Hepatocyte (in vitro differentiated cells): ENCODE measurements around the gene GARIN3. TPM values are rescaled to one million over a fixed set of nuclear protein-coding genes. Genes with fewer than 3 reads are reported as not detected.

Experiments used
- DNase-seq: peaks from one replicate; pipeline ENCODE4 v3.0.0-alpha.2; 2016; ENCODE audit warnings: low spot score
- H2AFZ ChIP-seq: fragments of 200-600 bp; sonication (generic); 2 replicates; pipeline ENCODE4 v1.6.0; 2016; ENCODE audit warnings: antibody characterized with exemption, mild to moderate bottlenecking
- H3K27ac ChIP-seq: fragments of 200-600 bp; sonication (generic); 2 replicates; pipeline ENCODE4 v1.5.1; 2016; ENCODE audit warnings: mild to moderate bottlenecking
- H3K27me3 ChIP-seq: fragments of 200-600 bp; sonication (generic); 2 replicates; pipeline ENCODE4 v1.6.1; 2016
- H3K36me3 ChIP-seq: fragments of 200-600 bp; sonication (generic); replicated peaks from 2 replicates; pipeline ENCODE4 v1.5.1; 2016; ENCODE audit warnings: low read depth; ENCODE audit not compliant: insufficient read depth
- H3K4me1 ChIP-seq: fragments of 200-600 bp; sonication (generic); 2 replicates; pipeline ENCODE4 v1.5.1; 2016; ENCODE audit warnings: mild to moderate bottlenecking, moderate library complexity; ENCODE audit not compliant: insufficient read depth
- H3K4me2 ChIP-seq: fragments of 200-600 bp; sonication (generic); 2 replicates; pipeline ENCODE4 v1.6.0; 2016
- H3K4me3 ChIP-seq: fragments of 200-600 bp; sonication (generic); 2 replicates; pipeline ENCODE4 v1.5.1; 2016; ENCODE audit warnings: mild to moderate bottlenecking
- H3K79me2 ChIP-seq: fragments of 200-600 bp; sonication (generic); 2 replicates; pipeline ENCODE4 v1.6.0; 2017; ENCODE audit warnings: mild to moderate bottlenecking
- H3K9me2 ChIP-seq: fragments of 200-600 bp; sonication (generic); replicated peaks from 2 replicates; pipeline ENCODE4 v1.6.0; 2017; ENCODE audit warnings: mild to moderate bottlenecking; ENCODE audit not compliant: insufficient read depth
- H3K9me3 ChIP-seq: fragments of 200-600 bp; sonication (generic); 2 replicates; pipeline ENCODE4 v1.5.1; 2016; ENCODE audit warnings: low read depth, mild to moderate bottlenecking
- H4K20me1 ChIP-seq: fragments of 200-600 bp; sonication (generic); 2 replicates; pipeline ENCODE4 v1.6.0; 2016; ENCODE audit warnings: mild to moderate bottlenecking; ENCODE audit not compliant: insufficient read depth, poor library complexity, severe bottlenecking
- CTCF ChIP-seq: fragments of 200-600 bp; sonication (generic); IDR thresholded peaks from 2 replicates; pipeline ENCODE4 v1.5.1; 2016; ENCODE audit warnings: antibody characterized with exemption, mild to moderate bottlenecking; ENCODE audit not compliant: poor library complexity
- EZH2 ChIP-seq: fragments of 200-600 bp; sonication (generic); IDR thresholded peaks from 2 replicates; pipeline ENCODE4 v1.6.1; 2016; ENCODE audit warnings: antibody characterized with exemption, mild to moderate bottlenecking, borderline replicate concordance
- EZH2phosphoT487 ChIP-seq: fragments of 200-600 bp; sonication (generic); IDR thresholded peaks from one replicate; pipeline ENCODE4 v1.6.1; 2018; ENCODE audit warnings: antibody characterized with exemption, mild to moderate bottlenecking, low read depth, moderate library complexity; ENCODE audit not compliant: unreplicated experiment, severe bottlenecking
- WGBS: methylation state at CpG from one replicate; pipeline ENCODE4 v1.1.6; 2016; ENCODE audit warnings: low lambda C conversion rate; ENCODE audit errors: missing lambda C conversion rate; 5-methylcytosine and 5-hydroxymethylcytosine counted together
- polyA plus RNA-seq: library from polyadenylated mRNA; unstranded; fragments of >200 nt; fragmentation: Nextera tagmentation; extraction: Ambion mirVana; gene quantifications from 2 replicates; pipeline ENCODE4 v1.2.1, GENCODE V29; 2016
- total RNA-seq: library from RNA; depleted of rRNA; stranded (reverse); fragments of >200 nt; gene quantifications from 2 replicates; pipeline ENCODE4 v1.2.3, GENCODE V29; 2014

The GARIN3 gene
- total and polyA plus RNA-seq, 2 experiments from 2014 or later = not detected

- Histone ChIP-seq H4K20me1 (no peaks in the 10 kb centered on the region), H3K4me2 (no peak overlapping the region), H3K27ac (no peak overlapping the region), H3K79me2 (no peaks in the 10 kb centered on the region), H3K36me3 (no peaks in the 10 kb centered on the region), H3K27me3 (peaks cover 7% of the 10 kb centered on the region), H2AFZ (no peak overlapping the region), H3K4me1 (no peaks in the 10 kb centered on the region), H3K9me2 (no peaks in the 10 kb centered on the region), H3K4me3 (no peak overlapping the region), H3K9me3 (no peaks in the 10 kb centered on the region)
- 94% methylated on average over 12 of the region's 12 CpGs for WGBS
- no peak for DNase-seq
- TF ChIP-seq EZH2 (no peak), EZH2phosphoT487 (no peak), CTCF (no peak)
These were observed 3.0 kb downstream of the GARIN3 start for GRCh38 chr5:157162919-157163510.

GRCh38 chr5:157161996-157162395 lies 4.1 kb downstream of the GARIN3 start:
- Histone ChIP-seq H3K9me2 (no peaks in the 10 kb centered on the region), H2AFZ (no peak overlapping the region), H3K79me2 (no peaks in the 10 kb centered on the region), H3K4me3 (no peak overlapping the region), H3K4me1 (no peaks in the 10 kb centered on the region), H3K4me2 (no peak overlapping the region), H4K20me1 (no peaks in the 10 kb centered on the region), H3K36me3 (no peaks in the 10 kb centered on the region), H3K27me3 (peaks cover 7% of the 10 kb centered on the region), H3K9me3 (no peaks in the 10 kb centered on the region), H3K27ac (no peak overlapping the region)
- no peak for TF ChIP-seq EZH2phosphoT487
- no peak for TF ChIP-seq CTCF
- no peak for TF ChIP-seq EZH2
- WGBS = 87% methylated on average over 6 of the region's 6 CpGs
- no peak for DNase-seq

DNA sequence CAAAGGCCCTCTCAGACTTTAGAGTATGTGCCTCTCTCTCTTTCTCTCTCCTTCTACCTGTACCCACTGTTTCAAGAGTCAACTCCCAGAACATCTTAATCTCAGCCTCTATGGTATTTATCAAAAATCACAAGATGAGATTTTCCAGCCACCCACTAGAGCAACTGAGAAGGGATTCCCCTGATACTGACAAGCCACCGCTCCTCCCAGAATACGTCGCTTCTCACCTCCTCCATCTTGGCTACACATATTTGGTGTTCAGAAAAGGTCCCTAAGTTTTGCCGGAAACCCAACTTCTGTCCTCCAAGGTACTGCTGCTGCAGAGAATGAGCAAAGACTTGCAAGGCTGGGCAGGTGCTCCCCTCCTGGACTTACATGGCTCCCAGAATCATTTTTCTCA lies 6.1 kb downstream of the GARIN3 start:
- peaks cover 7% of the 10 kb centered on the region for H3K27me3 ChIP-seq
- H3K79me2 ChIP-seq = no peaks in the 10 kb centered on the region
- no peak for TF ChIP-seq EZH2phosphoT487
- TF ChIP-seq CTCF = no peak
- TF ChIP-seq EZH2 = no peak
- no peaks in the 10 kb centered on the region for H3K9me3 ChIP-seq
- no peak overlapping the region for H3K4me3 ChIP-seq
- 95% methylated on average over 4 of the region's 4 CpGs for WGBS
- no peak overlapping the region for H3K27ac ChIP-seq
- no peak overlapping the region for H2AFZ ChIP-seq
- no peaks in the 10 kb centered on the region for H3K36me3 ChIP-seq
- no peaks in the 10 kb centered on the region for H3K9me2 ChIP-seq
- H4K20me1 ChIP-seq = no peaks in the 10 kb centered on the region
- no peaks in the 10 kb centered on the region for H3K4me1 ChIP-seq
- H3K4me2 ChIP-seq = no peak overlapping the region
- DNase-seq = no peak
